Panc1 (cell line): Measurements from ENCODE around the gene CAMK1D. TPM values are rescaled to one million over a fixed set of nuclear protein-coding genes. Genes with fewer than 3 reads are reported as not detected.
"Not testable (repeated sequence)": the region's sequence is repeated elsewhere in the genome, so short reads cannot be mapped to it uniquely, and the experiment has no call there.

ENCODE experiments used
- ATAC-seq: fragments of 200-7000 bp; cut with Tn5 transposase; 2 replicates; pipeline ENCODE4 v1.9.1; 2020; ENCODE audit warnings: mild to moderate bottlenecking, moderate library complexity
- BruUV-seq: library from RNA; stranded (reverse); fragments of 400-500 nt; replicated peaks from 2 replicates; lab custom pipeline; 2021; lab: Mats Ljungman, UMichigan
- CTCF ChIA-PET: fragments of 300-600 bp; sonication (Branson Sonifier 250); formaldehyde crosslinking; loops from one replicate; lab custom pipeline; 2022; ENCODE audit warnings: antibody characterized with exemption; lab: Charles Lee
- POLR2A ChIA-PET: fragments of 300-600 bp; sonication (Branson Sonifier 250); formaldehyde crosslinking; loops from one replicate; lab custom pipeline; 2022; ENCODE audit warnings: antibody characterized with exemption; lab: Charles Lee
- DNase-seq: peaks from one replicate; pipeline ENCODE4 v3.0.0-alpha.2; 2010; ENCODE audit warnings: low read depth, low spot score
- H3K27ac ChIP-seq: 2 replicates; pipeline ENCODE4 v1.5.1; 2011; ENCODE audit warnings: mild to moderate bottlenecking, low read length, inconsistent platforms
- H3K27me3 ChIP-seq: fragments of 200-500 bp; sonication (Bioruptor generic); 2 replicates; pipeline ENCODE4 v1.6.0; 2014; ENCODE audit warnings: low read length, inconsistent platforms; ENCODE audit not compliant: control insufficient read depth, insufficient read depth
- H3K36me3 ChIP-seq: fragments of 200-500 bp; sonication (Bioruptor generic); 2 replicates; pipeline ENCODE4 v1.5.1; 2014; ENCODE audit warnings: inconsistent platforms, mild to moderate bottlenecking, low read length, moderate library complexity; ENCODE audit not compliant: control insufficient read depth, insufficient read depth
- H3K4me1 ChIP-seq: 2 replicates; pipeline ENCODE4 v1.5.1; 2011; ENCODE audit warnings: inconsistent platforms, mild to moderate bottlenecking, low read length, moderate library complexity; ENCODE audit not compliant: control insufficient read depth, insufficient read depth
- H3K4me3 ChIP-seq, 2 experiments: 2 replicates each; pipeline ENCODE4 v1.5.1; 2011 to 2012; ENCODE audit warnings: low read depth in 2 of 2, low read length in 2 of 2, mild to moderate bottlenecking in 2 of 2, inconsistent platforms in 1 of 2, moderate library complexity in 1 of 2
- H3K9me3 ChIP-seq: fragments of 200-500 bp; sonication (Bioruptor generic); 2 replicates; pipeline ENCODE4 v1.5.1; 2014; ENCODE audit warnings: low read depth, mild to moderate bottlenecking, inconsistent platforms, low read length, moderate library complexity; ENCODE audit not compliant: control insufficient read depth, insufficient read depth
- CTCF ChIP-seq: fragments of 450-650 bp; IDR thresholded peaks from 2 replicates; pipeline ENCODE4 v1.5.1; 2017; ENCODE audit warnings: mild to moderate bottlenecking
- POLR2AphosphoS5 ChIP-seq: IDR thresholded peaks from 2 replicates; pipeline ENCODE4 v1.6.1; 2012; ENCODE audit warnings: mild to moderate bottlenecking, low read depth, low read length, moderate library complexity
- REST ChIP-seq, 2 experiments: IDR thresholded peaks; 2 replicates each; pipeline ENCODE4 v1.6.1; 2011 to 2012; ENCODE audit warnings: low read depth in 2 of 2, control low read depth in 1 of 2, low read length in 1 of 2, mild to moderate bottlenecking in 1 of 2, moderate library complexity in 1 of 2; ENCODE audit not compliant: insufficient read depth in 1 of 2
- SIN3A ChIP-seq: IDR thresholded peaks from 2 replicates; pipeline ENCODE4 v1.6.1; 2012; ENCODE audit warnings: low read depth, mild to moderate bottlenecking, low read length, moderate library complexity, borderline replicate concordance; ENCODE audit not compliant: insufficient read depth
- TCF7L2 ChIP-seq: IDR thresholded peaks from 2 replicates; pipeline ENCODE4 v1.6.1; 2011; ENCODE audit warnings: mild to moderate bottlenecking, low read depth, low read length, inconsistent platforms
- in situ Hi-C: cut with HindIII; loops from 2 replicates; pipeline ENCODE4 v1.10.0; 2016; ENCODE audit warnings: low sequenced_read_pairs, low pct_unique_long_range_greater_than_20kb
- intact Hi-C: fragments of 100-400 bp; cut with micrococcal nuclease; formaldehyde crosslinking; loops from one replicate; pipeline ENCODE4 v1.10.0; 2022; ENCODE audit not compliant: unreplicated experiment
- total RNA-seq: library from RNA; stranded (reverse); gene quantifications from one replicate; pipeline ENCODE4 v1.2.1, GENCODE V29; 2021; ENCODE audit not compliant: unreplicated experiment

Gene CAMK1D
- total RNA-seq, 1 experiment from 2014 or later = 5.7 TPM

- intact Hi-C loops = no loop called here
- Histone ChIP-seq H3K4me1 (no peaks in the 10 kb centered on the region), H3K9me3 (no peaks in the 10 kb centered on the region), H3K27me3 (no peaks in the 10 kb centered on the region), H3K36me3 (no peaks in the 10 kb centered on the region), H3K27ac (no peak overlapping the region), H3K4me3 (no peak overlapping the region)
- no TSS peak for BruUV-seq
- TF ChIP-seq REST (IDR thresholded peaks at IDR 0.05; ENCODE audit: insufficient read depth in 1 of 2, low read depth in 2 of 2, low read length in 1 of 2) = no peak
- TF ChIP-seq SIN3A = no peak
- TF ChIP-seq TCF7L2 = no peak
- TF ChIP-seq POLR2AphosphoS5 = no peak
- no peak for TF ChIP-seq CTCF
- in situ Hi-C loops = no loop called here
- ATAC-seq (no peak), DNase-seq (no peak)
- POLR2A ChIA-PET = no interaction called here
- CTCF ChIA-PET = no interaction called here
These were observed 40.5 kb upstream of the CAMK1D start for GRCh38 chr10:12308736-12309375.

GRCh38 chr10:12309783-12310182 is 39.6 kb upstream of the CAMK1D start:
- BruUV-seq, H3K4me3 ChIP-seq, intact Hi-C loops, H3K36me3 ChIP-seq, DNase-seq, H3K9me3 ChIP-seq, ATAC-seq, in situ Hi-C loops, H3K4me1 ChIP-seq, H3K27me3 ChIP-seq, H3K27ac ChIP-seq: not testable (repeated sequence)
- ChIA-PET POLR2A (interaction anchor here (0.6 kb wide), 1 partner anchor 86 kb away, joined by 3 read pairs; no protein-coding TSS in a partner anchor), CTCF (interaction anchor here (0.7 kb wide), 1 partner anchor 27 kb away, joined by 8 read pairs; no protein-coding TSS in a partner anchor)

GRCh38 chr10:12314836-12315235 is 34.5 kb upstream of the CAMK1D start:
- intact Hi-C loops (no loop called here), in situ Hi-C loops (no loop called here)
- Histone ChIP-seq H3K4me1 (no peaks in the 10 kb centered on the region), H3K27ac (no peak overlapping the region), H3K36me3 (no peaks in the 10 kb centered on the region), H3K4me3 (no peak overlapping the region), H3K27me3 (no peaks in the 10 kb centered on the region), H3K9me3 (no peaks in the 10 kb centered on the region)
- POLR2A ChIA-PET = no interaction called here
- ATAC-seq = no peak
- BruUV-seq = no TSS peak
- TF ChIP-seq CTCF = no peak
- TF ChIP-seq TCF7L2 = no peak
- TF ChIP-seq SIN3A = no peak
- TF ChIP-seq REST (IDR thresholded peaks at IDR 0.05; ENCODE audit: insufficient read depth in 1 of 2, low read depth in 2 of 2, low read length in 1 of 2) = no peak
- TF ChIP-seq POLR2AphosphoS5 = no peak
- no peak for DNase-seq
- CTCF ChIA-PET = no interaction called here
